Neural crest cell (in vitro differentiated cells): Measurements from ENCODE around the gene CPXM2. TPM values are rescaled to one million over a fixed set of nuclear protein-coding genes. Genes with fewer than 3 reads are reported as not detected.
A peak's percentile ranks its signal among the peaks of the same experiment; 100 is the strongest.
"Not testable (repeated sequence)": the region's sequence is repeated elsewhere in the genome, so short reads cannot be mapped to it uniquely, and the experiment has no call there.

Experiments
- DNase-seq: peaks from one replicate; pipeline ENCODE4 v3.0.0; 2021; ENCODE audit warnings: low read depth, mixed read lengths, low spot score
- H3K27ac Mint-ChIP-seq: one replicate; pipeline ENCODE4 v1.8.0; 2021; ENCODE audit warnings: mild to moderate bottlenecking, mixed read lengths; ENCODE audit not compliant: unreplicated experiment
- H3K27me3 Mint-ChIP-seq: 2 replicates; pipeline ENCODE4 v1.8.0; 2021; ENCODE audit warnings: low read depth, mild to moderate bottlenecking, mixed read lengths
- H3K36me3 Mint-ChIP-seq: 2 replicates; pipeline ENCODE4 v1.8.0; 2021; ENCODE audit warnings: low read depth, mild to moderate bottlenecking, mixed read lengths
- H3K4me1 Mint-ChIP-seq: 2 replicates; pipeline ENCODE4 v1.8.0; 2021; ENCODE audit warnings: mixed read lengths
- H3K4me3 Mint-ChIP-seq: one replicate; pipeline ENCODE4 v1.8.0; 2021; ENCODE audit warnings: mild to moderate bottlenecking, mixed read lengths
- H3K9me3 Mint-ChIP-seq: 2 replicates; pipeline ENCODE4 v1.8.0; 2021; ENCODE audit warnings: mixed read lengths
- total RNA-seq: library from RNA; stranded (reverse); gene quantifications from 2 replicates; pipeline ENCODE4 v1.2.1, GENCODE V29; 2021
- TF ChIP-seq, protein P1 (sequence below): fragments of 200-600 bp; sonication (generic); conservative IDR thresholded peaks from 2 replicates; pipeline ENCODE4 v1.5.0; 2021; ENCODE audit warnings: antibody characterized with exemption, mild to moderate bottlenecking

CPXM2 gene
- total RNA-seq, 1 donor from 2014 or later, result not detected

DNA sequence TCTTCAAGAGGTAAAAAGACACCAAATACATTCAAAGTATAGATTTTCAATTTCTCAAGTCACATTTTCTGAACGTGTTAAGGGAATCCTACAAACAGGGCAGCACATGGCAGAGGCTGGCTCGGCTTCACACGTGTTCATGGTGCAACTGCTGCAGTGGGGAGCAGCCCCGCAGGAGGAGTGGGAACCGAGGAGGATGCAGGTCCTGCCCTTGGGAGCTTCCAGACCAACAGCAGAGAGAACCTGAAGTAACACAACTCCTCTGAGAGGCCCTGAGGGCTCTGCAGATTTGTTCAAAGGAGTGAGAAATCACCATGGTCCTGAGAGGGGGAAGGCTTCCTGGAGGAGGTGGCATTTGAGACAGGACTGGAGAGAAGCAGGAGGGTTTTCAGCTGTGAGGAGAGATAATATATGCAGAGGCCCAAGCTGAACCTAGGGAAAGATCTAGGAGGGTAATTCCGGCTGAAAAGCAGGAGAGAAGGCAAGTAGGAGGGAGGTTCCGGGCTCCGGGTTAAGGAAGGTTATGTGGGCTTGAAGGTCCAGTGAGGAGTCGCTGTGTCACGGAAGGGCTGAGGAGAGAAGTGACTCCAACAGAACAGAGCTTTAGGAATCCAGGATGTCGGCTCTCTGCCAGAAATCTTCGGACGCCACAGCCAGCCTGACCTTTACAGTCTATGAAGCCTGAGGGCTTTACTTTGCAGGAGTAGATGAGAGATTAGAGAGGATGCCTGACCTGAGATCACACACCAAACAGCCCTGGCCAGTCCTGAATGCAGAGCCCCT, 148.0 kb downstream of the CPXM2 start:
- Mint-ChIP-seq H3K27me3 (peaks cover 13% of the 10 kb centered on the region), H3K36me3 (no peaks in the 10 kb centered on the region), H3K4me3 (no peak overlapping the region), H3K4me1 (peaks cover 28% of the 10 kb centered on the region), H3K9me3 (no peaks in the 10 kb centered on the region), H3K27ac (peak overlapping the region; percentile 4)
- no peak for DNase-seq
- TF ChIP-seq, protein P1, sequence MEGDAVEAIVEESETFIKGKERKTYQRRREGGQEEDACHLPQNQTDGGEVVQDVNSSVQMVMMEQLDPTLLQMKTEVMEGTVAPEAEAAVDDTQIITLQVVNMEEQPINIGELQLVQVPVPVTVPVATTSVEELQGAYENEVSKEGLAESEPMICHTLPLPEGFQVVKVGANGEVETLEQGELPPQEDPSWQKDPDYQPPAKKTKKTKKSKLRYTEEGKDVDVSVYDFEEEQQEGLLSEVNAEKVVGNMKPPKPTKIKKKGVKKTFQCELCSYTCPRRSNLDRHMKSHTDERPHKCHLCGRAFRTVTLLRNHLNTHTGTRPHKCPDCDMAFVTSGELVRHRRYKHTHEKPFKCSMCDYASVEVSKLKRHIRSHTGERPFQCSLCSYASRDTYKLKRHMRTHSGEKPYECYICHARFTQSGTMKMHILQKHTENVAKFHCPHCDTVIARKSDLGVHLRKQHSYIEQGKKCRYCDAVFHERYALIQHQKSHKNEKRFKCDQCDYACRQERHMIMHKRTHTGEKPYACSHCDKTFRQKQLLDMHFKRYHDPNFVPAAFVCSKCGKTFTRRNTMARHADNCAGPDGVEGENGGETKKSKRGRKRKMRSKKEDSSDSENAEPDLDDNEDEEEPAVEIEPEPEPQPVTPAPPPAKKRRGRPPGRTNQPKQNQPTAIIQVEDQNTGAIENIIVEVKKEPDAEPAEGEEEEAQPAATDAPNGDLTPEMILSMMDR, result no peak

DNA sequence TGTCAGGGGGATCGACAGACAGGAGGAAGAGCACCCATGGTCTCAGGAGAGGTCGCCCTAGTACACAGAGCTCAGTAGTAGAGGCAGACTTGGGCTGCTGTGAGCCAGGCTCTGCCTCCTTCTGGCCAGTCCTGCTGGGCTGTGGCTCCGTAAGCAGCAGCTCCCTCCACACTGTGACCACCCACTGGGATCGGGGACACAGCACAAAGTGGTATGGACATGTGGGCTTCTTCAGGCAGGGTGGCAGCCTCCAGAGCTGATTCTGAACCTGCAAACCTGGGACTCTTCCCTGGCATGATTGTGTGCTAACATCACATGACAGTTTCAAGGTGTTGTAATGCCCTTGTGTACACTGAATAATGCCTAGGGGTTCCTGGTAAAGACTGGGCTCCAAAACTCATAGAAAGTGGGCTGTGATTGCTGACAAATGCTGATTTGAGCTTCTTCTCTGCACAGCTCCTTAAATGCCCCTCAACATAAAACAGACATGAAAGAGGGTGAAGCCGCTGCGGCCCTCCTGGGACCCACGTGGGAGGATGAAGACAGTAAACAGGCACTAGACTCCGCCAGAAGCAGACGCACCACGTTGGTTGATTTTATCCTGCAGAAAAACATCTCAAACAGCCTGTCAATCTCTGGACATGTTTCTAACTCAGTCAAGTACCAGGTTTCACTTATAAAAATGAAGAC, 148.7 kb downstream of the CPXM2 start:
- H3K4me3 Mint-ChIP-seq, result no peak overlapping the region
- peaks cover 13% of the 10 kb centered on the region for H3K27me3 Mint-ChIP-seq
- no peak for DNase-seq
- TF ChIP-seq, protein P1, result no peak
- H3K36me3 Mint-ChIP-seq, result no peaks in the 10 kb centered on the region
- no peaks in the 10 kb centered on the region for H3K9me3 Mint-ChIP-seq
- no peak overlapping the region for H3K27ac Mint-ChIP-seq
- peaks cover 28% of the 10 kb centered on the region for H3K4me1 Mint-ChIP-seq

DNA sequence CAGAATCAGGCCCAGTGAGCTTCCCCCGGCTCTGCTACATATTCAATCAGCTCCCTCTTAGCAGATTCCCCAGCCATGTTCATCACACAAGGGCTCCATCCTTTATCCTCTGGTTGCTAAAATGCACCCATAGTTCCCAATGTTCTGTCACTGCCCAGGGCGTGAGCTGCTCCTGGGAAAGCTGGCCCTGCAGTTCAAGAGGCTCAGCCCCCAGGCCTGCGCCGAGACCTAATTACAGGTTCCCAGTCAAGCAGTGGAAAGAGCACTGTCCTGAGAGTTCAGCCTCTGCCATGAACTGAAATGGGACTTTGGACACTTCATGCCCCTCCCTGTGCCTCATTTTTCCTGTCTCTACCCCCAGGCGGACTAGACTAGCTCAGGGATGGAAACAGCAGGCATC, 149.9 kb downstream of the CPXM2 start:
- Mint-ChIP-seq H3K9me3 (no peaks in the 10 kb centered on the region), H3K4me1 (peaks cover 25% of the 10 kb centered on the region), H3K27me3 (peaks cover 11% of the 10 kb centered on the region), H3K36me3 (no peaks in the 10 kb centered on the region), H3K4me3 (no peak overlapping the region), H3K27ac (no peak overlapping the region)
- no peak for DNase-seq
- TF ChIP-seq, protein P1, result no peak

DNA sequence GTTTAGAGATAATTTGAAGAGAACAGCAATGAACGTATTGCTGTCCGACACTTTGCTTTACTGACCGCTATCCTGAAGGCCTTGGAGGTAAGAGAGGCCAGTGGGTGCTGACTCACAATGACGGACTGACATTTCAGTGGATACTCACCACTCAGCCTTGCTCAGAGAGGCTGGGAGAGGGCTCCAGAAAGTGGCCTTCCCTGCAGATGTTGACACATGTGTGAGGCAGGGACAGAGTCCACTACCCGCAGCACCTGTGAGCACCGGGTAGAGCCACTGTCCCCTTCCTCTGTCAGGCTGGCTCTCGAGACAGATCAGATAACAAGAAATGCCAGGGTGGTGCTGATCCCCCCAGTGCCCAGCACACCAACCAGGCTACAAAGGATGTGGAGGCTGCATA, 150.5 kb downstream of the CPXM2 start:
- Mint-ChIP-seq H3K27ac (no peak overlapping the region), H3K9me3 (peaks cover 2% of the 10 kb centered on the region), H3K4me1 (peaks cover 20% of the 10 kb centered on the region), H3K4me3 (no peak overlapping the region), H3K27me3 (peaks cover 11% of the 10 kb centered on the region), H3K36me3 (no peaks in the 10 kb centered on the region)
- DNase-seq, result no peak
- TF ChIP-seq, protein P1, result no peak

DNA sequence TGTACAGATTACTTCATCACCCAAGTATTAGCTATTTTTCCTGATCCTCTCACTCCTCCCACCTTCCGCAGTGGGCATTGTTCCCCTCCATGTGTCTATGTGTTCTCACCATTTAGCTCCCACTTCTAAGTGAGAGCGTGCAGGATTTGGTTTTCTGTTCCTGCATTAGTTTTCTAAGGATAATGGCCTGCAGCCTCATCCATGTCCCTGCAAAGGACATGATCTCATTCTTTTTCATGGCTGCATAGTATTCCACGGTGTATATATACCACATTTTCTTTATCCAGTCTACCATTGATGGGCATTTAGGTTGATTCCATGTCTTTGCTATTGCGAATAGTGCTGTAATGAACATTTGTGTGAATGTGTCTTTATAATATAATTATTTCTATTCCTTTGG, 154.7 kb downstream of the CPXM2 start:
- H3K4me3 Mint-ChIP-seq, H3K4me1 Mint-ChIP-seq: not testable (repeated sequence)
- peaks cover 11% of the 10 kb centered on the region for H3K9me3 Mint-ChIP-seq

DNA sequence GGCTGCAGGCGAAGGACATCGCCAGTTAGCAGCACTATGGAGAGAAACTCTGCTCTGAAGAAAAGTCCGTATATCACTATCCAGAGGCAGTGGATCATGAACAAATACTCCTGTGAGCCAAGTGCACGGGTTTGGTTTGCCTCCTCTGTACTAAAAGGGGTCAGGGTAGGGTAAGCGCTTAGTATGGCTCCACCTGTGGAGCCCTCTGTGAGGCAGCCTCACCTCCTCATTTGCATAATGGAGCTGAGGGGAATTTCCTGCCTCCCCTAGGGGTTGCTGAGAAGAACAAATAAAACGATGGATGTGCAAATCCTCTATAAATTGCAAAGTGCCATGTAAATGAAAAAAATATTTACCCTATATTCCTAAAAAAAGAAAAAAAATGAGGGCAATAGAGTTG, 162.1 kb downstream of the CPXM2 start:
- H3K27ac Mint-ChIP-seq, result no peak overlapping the region

More for the DNA sequence above, 154.7 kb downstream of the CPXM2 start:
- DNase-seq, H3K27ac Mint-ChIP-seq, H3K36me3 Mint-ChIP-seq, H3K27me3 Mint-ChIP-seq: not testable (repeated sequence)

More for the DNA sequence above, 162.1 kb downstream of the CPXM2 start:
- TF ChIP-seq, protein P1, result no peak
- H3K4me1 Mint-ChIP-seq, result peaks cover 9% of the 10 kb centered on the region
- H3K9me3 Mint-ChIP-seq, result peaks cover 5% of the 10 kb centered on the region
- H3K4me3 Mint-ChIP-seq, result no peak overlapping the region
- DNase-seq, result no peak
- peaks cover 3% of the 10 kb centered on the region for H3K27me3 Mint-ChIP-seq
- no peaks in the 10 kb centered on the region for H3K36me3 Mint-ChIP-seq
